Measurements from ENCODE around the gene AADACL2.
"Not testable (repeated sequence)": the region's sequence is repeated elsewhere in the genome, so short reads cannot be mapped to it uniquely, and the experiment has no call there.

The AADACL2 gene

GRCh38 chr3:151753846-151754245, 20.1 kb downstream of the AADACL2 start:
- Histone ChIP-seq H3K23ac (ENCODE audit: low read depth, low read length, poor library complexity) (no peak overlapping the region), H3K9ac (ENCODE audit: low read depth, low read length, poor library complexity) (no peak overlapping the region), H3K18ac (ENCODE audit: low read length) (no peak overlapping the region), H3K36me3 (replicated peaks in 1 of 2; ENCODE audit: control insufficient read depth in 2 of 2, insufficient read depth in 2 of 2, low read length in 2 of 2) (no peaks in the 10 kb centered on the region), H3K4me3 (ENCODE audit: low read length in 2 of 2) (no peak overlapping the region), H2BK12ac (ENCODE audit: low read length) (no peak overlapping the region), H2BK5ac (ENCODE audit: low read length) (no peak overlapping the region), H3K9me3 (replicated peaks in 1 of 2; ENCODE audit: control insufficient read depth in 2 of 2, insufficient read depth in 1 of 2, low read depth in 1 of 2, low read length in 2 of 2) (no peaks in the 10 kb centered on the region), H3K79me1 (ENCODE audit: low read depth, low read length) (no peaks in the 10 kb centered on the region), H4K91ac (ENCODE audit: low read depth, low read length, poor library complexity) (no peak overlapping the region), H3K4me2 (ENCODE audit: insufficient read depth, low read length, poor library complexity, severe bottlenecking) (no peak overlapping the region), H3K27me3 (ENCODE audit: control insufficient read depth in 3 of 3, insufficient read depth in 3 of 3, low read depth in 1 of 3, low read length in 3 of 3) (no peaks in the 10 kb centered on the region), H2BK15ac (ENCODE audit: low read length) (no peak overlapping the region), H2AFZ (ENCODE audit: low read length) (no peak overlapping the region), H3K27ac (replicated peaks; ENCODE audit: low read length) (no peak overlapping the region), H3K4me1 (ENCODE audit: control insufficient read depth in 2 of 2, insufficient read depth in 1 of 2, low read depth in 1 of 2, low read length in 2 of 2) (no peaks in the 10 kb centered on the region), H4K8ac (ENCODE audit: low read depth, low read length) (no peak overlapping the region), H3K14ac (ENCODE audit: low read length) (no peak overlapping the region), H3K4ac (ENCODE audit: low read length) (no peak overlapping the region), H2BK120ac (ENCODE audit: low read depth, low read length) (no peak overlapping the region), H2AK5ac (ENCODE audit: low read depth, low read length) (no peak overlapping the region)
- no peak for DNase-seq (ENCODE audit: low spot score)
- WGBS, 2 donors (ENCODE audit: extremely low coverage in 2 of 2, insufficient read length in 2 of 2, insufficient replicate concordance in 1 of 2): no CpG with 5 or more reads among the region's 4 CpGs

- no peak overlapping the region for H3K18ac ChIP-seq (ENCODE audit: low read length)
- WGBS, 2 donors (ENCODE audit: extremely low coverage in 2 of 2, insufficient read length in 2 of 2, insufficient replicate concordance in 1 of 2): no CpG with 5 or more reads among the region's 1 CpG
Observed at GRCh38 chr3:151761581-151761980, 27.9 kb downstream of the AADACL2 start.

GRCh38 chr3:151764699-151765098, 31.0 kb downstream of the AADACL2 start:
- not testable (repeated sequence) for H3K36me3 ChIP-seq (replicated peaks in 1 of 2; ENCODE audit: control insufficient read depth in 2 of 2, insufficient read depth in 2 of 2, low read length in 2 of 2); DNase-seq (ENCODE audit: low spot score); H3K79me1 ChIP-seq (ENCODE audit: low read depth, low read length); H3K27ac ChIP-seq (replicated peaks; ENCODE audit: low read length); H3K4me2 ChIP-seq (ENCODE audit: insufficient read depth, low read length, poor library complexity, severe bottlenecking); H3K4me1 ChIP-seq (ENCODE audit: control insufficient read depth in 2 of 2, insufficient read depth in 1 of 2, low read depth in 1 of 2, low read length in 2 of 2); H2BK120ac ChIP-seq (ENCODE audit: low read depth, low read length); H4K91ac ChIP-seq (ENCODE audit: low read depth, low read length, poor library complexity); H3K14ac ChIP-seq (ENCODE audit: low read length); H3K27me3 ChIP-seq (ENCODE audit: control insufficient read depth in 3 of 3, insufficient read depth in 3 of 3, low read depth in 1 of 3, low read length in 3 of 3); H3K9me3 ChIP-seq (replicated peaks in 1 of 2; ENCODE audit: control insufficient read depth in 2 of 2, insufficient read depth in 1 of 2, low read depth in 1 of 2, low read length in 2 of 2); H2BK12ac ChIP-seq (ENCODE audit: low read length); H3K4ac ChIP-seq (ENCODE audit: low read length); H2BK15ac ChIP-seq (ENCODE audit: low read length); H3K23ac ChIP-seq (ENCODE audit: low read depth, low read length, poor library complexity); H3K18ac ChIP-seq (ENCODE audit: low read length); H2AFZ ChIP-seq (ENCODE audit: low read length); H3K4me3 ChIP-seq (ENCODE audit: low read length in 2 of 2); H4K8ac ChIP-seq (ENCODE audit: low read depth, low read length); H2AK5ac ChIP-seq (ENCODE audit: low read depth, low read length); H3K9ac ChIP-seq (ENCODE audit: low read depth, low read length, poor library complexity); H2BK5ac ChIP-seq (ENCODE audit: low read length)
- WGBS, 2 donors (ENCODE audit: extremely low coverage in 2 of 2, insufficient read length in 2 of 2, insufficient replicate concordance in 1 of 2): no CpG with 5 or more reads among the region's 1 CpG

More at GRCh38 chr3:151761581-151761980, 27.9 kb downstream of the AADACL2 start:
- H3K27ac ChIP-seq (replicated peaks; ENCODE audit: low read length): no peak overlapping the region
- H4K8ac ChIP-seq (ENCODE audit: low read depth, low read length): no peak overlapping the region
- H3K9ac ChIP-seq (ENCODE audit: low read depth, low read length, poor library complexity): no peak overlapping the region
- H3K4me3 ChIP-seq (ENCODE audit: low read length in 2 of 2): no peak overlapping the region
- no peak overlapping the region for H3K14ac ChIP-seq (ENCODE audit: low read length)
- H2AFZ ChIP-seq (ENCODE audit: low read length): no peak overlapping the region
- no peak overlapping the region for H2BK120ac ChIP-seq (ENCODE audit: low read depth, low read length)
- H2BK5ac ChIP-seq (ENCODE audit: low read length): no peak overlapping the region
- H3K9me3 ChIP-seq (replicated peaks in 1 of 2; ENCODE audit: control insufficient read depth in 2 of 2, insufficient read depth in 1 of 2, low read depth in 1 of 2, low read length in 2 of 2): no peaks in the 10 kb centered on the region
- H4K91ac ChIP-seq (ENCODE audit: low read depth, low read length, poor library complexity): no peak overlapping the region
- H3K27me3 ChIP-seq (ENCODE audit: control insufficient read depth in 3 of 3, insufficient read depth in 3 of 3, low read depth in 1 of 3, low read length in 3 of 3): no peaks in the 10 kb centered on the region
- H3K4ac ChIP-seq (ENCODE audit: low read length): no peak overlapping the region
- no peak overlapping the region for H3K4me2 ChIP-seq (ENCODE audit: insufficient read depth, low read length, poor library complexity, severe bottlenecking)
- no peak overlapping the region for H2BK12ac ChIP-seq (ENCODE audit: low read length)
- DNase-seq (ENCODE audit: low spot score): no peak
- no peak overlapping the region for H2AK5ac ChIP-seq (ENCODE audit: low read depth, low read length)
- no peaks in the 10 kb centered on the region for H3K36me3 ChIP-seq (replicated peaks in 1 of 2; ENCODE audit: control insufficient read depth in 2 of 2, insufficient read depth in 2 of 2, low read length in 2 of 2)
- H3K23ac ChIP-seq (ENCODE audit: low read depth, low read length, poor library complexity): no peak overlapping the region
- no peaks in the 10 kb centered on the region for H3K79me1 ChIP-seq (ENCODE audit: low read depth, low read length)
- no peak overlapping the region for H2BK15ac ChIP-seq (ENCODE audit: low read length)
- H3K4me1 ChIP-seq (ENCODE audit: control insufficient read depth in 2 of 2, insufficient read depth in 1 of 2, low read depth in 1 of 2, low read length in 2 of 2): no peaks in the 10 kb centered on the region

- Histone ChIP-seq H3K9me3 (replicated peaks in 1 of 2; ENCODE audit: control insufficient read depth in 2 of 2, insufficient read depth in 1 of 2, low read depth in 1 of 2, low read length in 2 of 2) (no peaks in the 10 kb centered on the region), H3K14ac (ENCODE audit: low read length) (no peak overlapping the region), H2BK12ac (ENCODE audit: low read length) (no peak overlapping the region), H3K4me3 (ENCODE audit: low read length in 2 of 2) (no peak overlapping the region), H2BK15ac (ENCODE audit: low read length) (no peak overlapping the region), H3K4me1 (ENCODE audit: control insufficient read depth in 2 of 2, insufficient read depth in 1 of 2, low read depth in 1 of 2, low read length in 2 of 2) (no peaks in the 10 kb centered on the region), H3K9ac (ENCODE audit: low read depth, low read length, poor library complexity) (no peak overlapping the region), H3K23ac (ENCODE audit: low read depth, low read length, poor library complexity) (no peak overlapping the region), H3K27ac (replicated peaks; ENCODE audit: low read length) (no peak overlapping the region), H3K18ac (ENCODE audit: low read length) (no peak overlapping the region), H3K4ac (ENCODE audit: low read length) (no peak overlapping the region), H3K36me3 (replicated peaks in 1 of 2; ENCODE audit: control insufficient read depth in 2 of 2, insufficient read depth in 2 of 2, low read length in 2 of 2) (no peaks in the 10 kb centered on the region), H3K79me1 (ENCODE audit: low read depth, low read length) (no peaks in the 10 kb centered on the region), H2BK5ac (ENCODE audit: low read length) (no peak overlapping the region), H4K91ac (ENCODE audit: low read depth, low read length, poor library complexity) (no peak overlapping the region), H3K4me2 (ENCODE audit: insufficient read depth, low read length, poor library complexity, severe bottlenecking) (no peak overlapping the region), H3K27me3 (ENCODE audit: control insufficient read depth in 3 of 3, insufficient read depth in 3 of 3, low read depth in 1 of 3, low read length in 3 of 3) (no peaks in the 10 kb centered on the region), H2BK120ac (ENCODE audit: low read depth, low read length) (no peak overlapping the region), H2AK5ac (ENCODE audit: low read depth, low read length) (no peak overlapping the region), H4K8ac (ENCODE audit: low read depth, low read length) (no peak overlapping the region), H2AFZ (ENCODE audit: low read length) (no peak overlapping the region)
- DNase-seq (ENCODE audit: low spot score): no peak
Observed at GRCh38 chr3:151765685-151766084, 32.0 kb downstream of the AADACL2 start.
